TTC549 (cell line): ENCODE data around the gene ZNF701.
"Not testable (repeated sequence)": the region's sequence is repeated elsewhere in the genome, so short reads cannot be mapped to it uniquely, and the experiment has no call there.

Source experiments
- FAIRE-seq: peaks from 2 replicates; lab custom pipeline; 2012; peaks lifted over from hg19 to GRCh38; lab: Jason Lieb, UNC

Gene ZNF701

GRCh38 chr19:52570000-52570861 is at the start of gene ZNF701:
Gene ZNF701, plus strand, starts transcription at chr19:52570287. Its CDS starts 3,861 bp downstream, at chr19:52574148.
- no peak for FAIRE-seq

GRCh38 chr19:52522551-52522950 is 47.5 kb upstream of the ZNF701 start:
- FAIRE-seq, result no peak

- no peak for FAIRE-seq
These were observed 46.0 kb upstream of the ZNF701 start for GRCh38 chr19:52524086-52524485.

- FAIRE-seq, result no peak
These were observed 42.7 kb upstream of the ZNF701 start, which contains the start of gene ZNF808 for GRCh38 chr19:52527134-52527955. Gene ZNF808, plus strand, starts transcription at chr19:52527668. Its CDS starts 15,617 bp downstream, at chr19:52543285.

GRCh38 chr19:52527956-52528351 is 42.1 kb upstream of the ZNF701 start:
- FAIRE-seq, result no peak

- FAIRE-seq, result no peak
These were observed 37.6 kb upstream of the ZNF701 start for GRCh38 chr19:52532480-52532879.

GRCh38 chr19:52533901-52534300 is 36.2 kb upstream of the ZNF701 start:
- no peak for FAIRE-seq

- not testable (repeated sequence) for FAIRE-seq
These were observed 34.7 kb upstream of the ZNF701 start for GRCh38 chr19:52535385-52535770.

GRCh38 chr19:52535771-52536447 is 34.2 kb upstream of the ZNF701 start:
- FAIRE-seq, result no peak

GRCh38 chr19:52536448-52536800 is 33.7 kb upstream of the ZNF701 start:
- FAIRE-seq, result no peak

- not testable (repeated sequence) for FAIRE-seq
These were observed 31.3 kb upstream of the ZNF701 start for GRCh38 chr19:52538815-52539214.

GRCh38 chr19:52541176-52541575 is 28.9 kb upstream of the ZNF701 start:
- FAIRE-seq, result not testable (repeated sequence)

- FAIRE-seq, result no peak
These were observed 28.5 kb upstream of the ZNF701 start for GRCh38 chr19:52541608-52542007.

- not testable (repeated sequence) for FAIRE-seq
These were observed 27.5 kb upstream of the ZNF701 start for GRCh38 chr19:52542541-52542940.

- no peak for FAIRE-seq
These were observed 27.0 kb upstream of the ZNF701 start for GRCh38 chr19:52542984-52543664.

- no peak for FAIRE-seq
These were observed 15.7 kb upstream of the ZNF701 start for GRCh38 chr19:52554216-52554971.

- FAIRE-seq, result no peak
These were observed 12.7 kb upstream of the ZNF701 start for GRCh38 chr19:52557231-52557995.

- FAIRE-seq, result not testable (repeated sequence)
These were observed 11.2 kb upstream of the ZNF701 start for GRCh38 chr19:52558732-52559445.

GRCh38 chr19:52561611-52562010 is 8.5 kb upstream of the ZNF701 start:
- FAIRE-seq, result not testable (repeated sequence)

GRCh38 chr19:52566121-52566520 is 4.0 kb upstream of the ZNF701 start:
- FAIRE-seq, result no peak
